ENCODE measurements around the gene ZMIZ1. TPM values are rescaled to one million over a fixed set of nuclear protein-coding genes. Genes with fewer than 3 reads are reported as not detected.

The ZMIZ1 gene
- total RNA-seq, 2 donors from 2014 or later = 27.2 to 42.2 TPM

GRCh38 chr10:79065091-79065551 lies 3.6 kb upstream of the ZMIZ1 start:
- TF ChIP-seq POLR2A (IDR thresholded peaks at IDR 0.05) = no peak
- no peak for TF ChIP-seq CTCF (IDR thresholded peaks at IDR 0.05)
- intact Hi-C loops (cut with DNase I) = no loop called here
- no peak overlapping the region for H3K4me3 ChIP-seq
- WGBS, 2 donors = 80 to 100% methylated on average over 2 of the region's 2 CpGs
- ATAC-seq (no peak), DNase-seq (peak in 2 of 4 donors; percentile 3 to 10)
- no peaks in the 10 kb centered on the region for H3K36me3 ChIP-seq (replicated peaks in 1 of 2; ENCODE audit: insufficient read depth in 1 of 2, low read depth in 2 of 2)
- no peaks in the 10 kb centered on the region for H3K27me3 ChIP-seq
- H3K9me3 ChIP-seq = no peaks in the 10 kb centered on the region
- peaks cover 55% of the 10 kb centered on the region for H3K4me1 ChIP-seq
- H3K27ac ChIP-seq = no peak overlapping the region

GRCh38 chr10:79065853-79066252 lies 2.9 kb upstream of the ZMIZ1 start:
- TF ChIP-seq CTCF (IDR thresholded peaks at IDR 0.05) = no peak
- H3K27me3 ChIP-seq = no peaks in the 10 kb centered on the region
- H3K36me3 ChIP-seq (replicated peaks in 1 of 2; ENCODE audit: insufficient read depth in 1 of 2, low read depth in 2 of 2) = no peaks in the 10 kb centered on the region
- peaks cover 48% of the 10 kb centered on the region for H3K4me1 ChIP-seq
- ATAC-seq (no peak), DNase-seq (no peak)
- intact Hi-C loops (cut with DNase I) = no loop called here
- no peak overlapping the region for H3K4me3 ChIP-seq
- peak overlapping the region in 1 of 4 donors; percentile 73 for H3K27ac ChIP-seq
- H3K9me3 ChIP-seq = no peaks in the 10 kb centered on the region
- 65 to 79% methylated on average over 2 of the region's 2 CpGs for WGBS, 2 donors

GRCh38 chr10:79066411-79067240 lies 2.1 kb upstream of the ZMIZ1 start:
- Histone ChIP-seq H3K4me3 (peak overlapping the region; percentile 15 to 59), H3K9me3 (no peaks in the 10 kb centered on the region), H3K27ac (peak overlapping the region; percentile 66 to 95 (median 77)), H3K27me3 (no peaks in the 10 kb centered on the region), H3K4me1 (peaks cover 45% of the 10 kb centered on the region), H3K36me3 (replicated peaks in 1 of 2; ENCODE audit: insufficient read depth in 1 of 2, low read depth in 2 of 2) (no peaks in the 10 kb centered on the region)
- intact Hi-C loops (cut with DNase I) = no loop called here
- 5 to 9% methylated on average over 21 to 34 of the region's 37 CpGs for WGBS, 2 donors
- ATAC-seq = no peak
- DNase-seq = peak in 2 of 4 donors; percentile 47 to 48
- TF ChIP-seq POLR2A (IDR thresholded peaks at IDR 0.05) (peak in 1 of 3 donors; percentile 14), CTCF (IDR thresholded peaks at IDR 0.05) (peak in 5 of 7 experiments; percentile 6 to 48 (median 28))

GRCh38 chr10:79067241-79068202 lies 1.2 kb upstream of the ZMIZ1 start:
- H3K27me3 ChIP-seq = no peaks in the 10 kb centered on the region
- peak overlapping the region; percentile 66 to 97 (median 95) for H3K27ac ChIP-seq
- peaks cover 49% of the 10 kb centered on the region for H3K4me1 ChIP-seq
- WGBS, 2 donors = 0 to 1% methylated on average over 40 to 71 of the region's 81 CpGs
- intact Hi-C loops (cut with DNase I) = no loop called here
- TF ChIP-seq CTCF (IDR thresholded peaks at IDR 0.05) = peak in 5 of 7 experiments; percentile 4 to 48 (median 27)
- TF ChIP-seq POLR2A (IDR thresholded peaks at IDR 0.05) = peak in 1 of 3 donors; percentile 18
- peak overlapping the region; percentile 15 to 59 for H3K4me3 ChIP-seq
- H3K36me3 ChIP-seq (replicated peaks in 1 of 2; ENCODE audit: insufficient read depth in 1 of 2, low read depth in 2 of 2) = no peaks in the 10 kb centered on the region
- no peaks in the 10 kb centered on the region for H3K9me3 ChIP-seq
- DNase-seq = peak; percentile 86 to 91 (median 87)
- peak; percentile 13 for ATAC-seq

Measured in body of pancreas (tissue), 4 donors.